GM10847 (cell line): Measurements from ENCODE around the gene NSMF.

Source experiments
- POLR2A ChIP-seq: IDR thresholded peaks from 2 replicates; pipeline ENCODE4 v1.6.1; 2011; ENCODE audit not compliant: insufficient read length; ENCODE audit errors: extremely low read depth

Gene NSMF

GRCh38 chr9:137496601-137497375 is 37.7 kb upstream of the NSMF start:
- TF ChIP-seq POLR2A = no peak

- no peak for TF ChIP-seq POLR2A
Observed at GRCh38 chr9:137494550-137495351, 35.6 kb upstream of the NSMF start.

- no peak for TF ChIP-seq POLR2A
Observed at GRCh38 chr9:137494104-137494544, 35.0 kb upstream of the NSMF start.

- TF ChIP-seq POLR2A = no peak
Observed at GRCh38 chr9:137493364-137494103, 34.4 kb upstream of the NSMF start.

GRCh38 chr9:137492464-137493363 is 33.6 kb upstream of the NSMF start:
- no peak for TF ChIP-seq POLR2A

GRCh38 chr9:137491735-137492432 is 32.8 kb upstream of the NSMF start:
- TF ChIP-seq POLR2A = no peak

- no peak for TF ChIP-seq POLR2A
Observed at GRCh38 chr9:137490532-137491186, 31.5 kb upstream of the NSMF start.

GRCh38 chr9:137488906-137489305 is 29.8 kb upstream of the NSMF start:
- TF ChIP-seq POLR2A = no peak

- TF ChIP-seq POLR2A = no peak
Observed at GRCh38 chr9:137488327-137488653, 29.2 kb upstream of the NSMF start.

- no peak for TF ChIP-seq POLR2A
Observed at GRCh38 chr9:137487454-137488326, 28.6 kb upstream of the NSMF start.

GRCh38 chr9:137486545-137487453 is 27.7 kb upstream of the NSMF start:
- no peak for TF ChIP-seq POLR2A

GRCh38 chr9:137486141-137486490 is 27.0 kb upstream of the NSMF start:
- TF ChIP-seq POLR2A = no peak
